HTR-8/SVneo (cell line): ENCODE results near the gene PHACTR1.

Experiments used
- DNase-seq: peaks from one replicate; pipeline ENCODE4 v3.0.0; 2011; ENCODE audit warnings: low spot score, mixed read lengths; ENCODE audit not compliant: insufficient read length
- FAIRE-seq: peaks from 2 replicates; lab custom pipeline; 2011; peaks lifted over from hg19 to GRCh38; lab: Jason Lieb, UNC

PHACTR1 gene

GRCh38 chr6:13046084-13046483 lies 329.5 kb downstream of the PHACTR1 start:
- no peak for DNase-seq

GRCh38 chr6:13048113-13048512 lies 331.5 kb downstream of the PHACTR1 start:
- FAIRE-seq (no peak), DNase-seq (no peak)

More at GRCh38 chr6:13046084-13046483, 329.5 kb downstream of the PHACTR1 start:
- FAIRE-seq: no peak

GRCh38 chr6:13049666-13050254 lies 333.2 kb downstream of the PHACTR1 start:
- no peak for DNase-seq
- FAIRE-seq: no peak

GRCh38 chr6:13053006-13053461 lies 336.5 kb downstream of the PHACTR1 start:
- FAIRE-seq (no peak), DNase-seq (no peak)

- no peak for FAIRE-seq
Observed at GRCh38 chr6:13058051-13058450, 341.5 kb downstream of the PHACTR1 start.

GRCh38 chr6:13059026-13059425 lies 342.5 kb downstream of the PHACTR1 start:
- no peak for DNase-seq
- FAIRE-seq: no peak

More at GRCh38 chr6:13058051-13058450, 341.5 kb downstream of the PHACTR1 start:
- DNase-seq: no peak

GRCh38 chr6:13063300-13063918 lies 346.8 kb downstream of the PHACTR1 start:
- FAIRE-seq: no peak
- no peak for DNase-seq

- FAIRE-seq (no peak), DNase-seq (no peak)
Observed at GRCh38 chr6:13065581-13065980, 349.0 kb downstream of the PHACTR1 start.

- FAIRE-seq (no peak), DNase-seq (no peak)
Observed at GRCh38 chr6:13066050-13066449, 349.5 kb downstream of the PHACTR1 start.

GRCh38 chr6:13066820-13067219 lies 350.3 kb downstream of the PHACTR1 start:
- DNase-seq (no peak), FAIRE-seq (no peak)

GRCh38 chr6:13068586-13069210 lies 352.1 kb downstream of the PHACTR1 start:
- DNase-seq: no peak
- no peak for FAIRE-seq

GRCh38 chr6:13071550-13072345 lies 355.2 kb downstream of the PHACTR1 start:
- DNase-seq (no peak), FAIRE-seq (no peak)

- FAIRE-seq (no peak), DNase-seq (no peak)
Observed at GRCh38 chr6:13072686-13073347, 356.2 kb downstream of the PHACTR1 start.

- FAIRE-seq (no peak), DNase-seq (no peak)
Observed at GRCh38 chr6:13074415-13075140, 358.0 kb downstream of the PHACTR1 start.

- DNase-seq: no peak
- no peak for FAIRE-seq
Observed at GRCh38 chr6:13075141-13075845, 358.7 kb downstream of the PHACTR1 start.

- FAIRE-seq: no peak
- DNase-seq: no peak
Observed at GRCh38 chr6:13076575-13076974, 360.0 kb downstream of the PHACTR1 start.

GRCh38 chr6:13077117-13077516 lies 360.6 kb downstream of the PHACTR1 start:
- no peak for DNase-seq
- FAIRE-seq: no peak

- FAIRE-seq: no peak
Observed at GRCh38 chr6:13079096-13079723, 362.6 kb downstream of the PHACTR1 start.

More at GRCh38 chr6:13079096-13079723, 362.6 kb downstream of the PHACTR1 start:
- DNase-seq: no peak
